ENCODE data around the gene MRPL20. TPM values are rescaled to one million over a fixed set of nuclear protein-coding genes. Genes with fewer than 3 reads are reported as not detected.
"Not testable (repeated sequence)": the region's sequence is repeated elsewhere in the genome, so short reads cannot be mapped to it uniquely, and the experiment has no call there.

MRPL20 gene
- total RNA-seq, 2 experiments from 2014 or later, result 181 to 182 TPM

DNA sequence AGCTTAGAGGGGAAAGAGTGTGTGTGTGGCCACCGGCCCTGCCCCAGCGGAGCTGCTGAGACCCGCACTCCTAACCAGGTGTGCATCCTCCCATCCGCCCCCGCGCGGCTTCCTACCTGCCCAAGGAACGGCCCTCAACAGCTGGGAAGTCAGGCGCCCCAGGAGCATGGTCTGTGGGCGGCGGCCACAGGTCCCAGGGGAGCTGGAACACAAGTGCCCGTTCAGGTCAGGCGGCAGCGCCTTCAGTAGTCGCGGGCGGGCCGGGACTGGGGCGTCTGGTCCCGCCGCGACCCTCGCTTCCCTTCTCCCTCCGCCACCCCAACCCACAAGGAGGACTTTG, 32.5 kb downstream of the MRPL20 start:
- Mint-ChIP-seq H3K27ac (peak overlapping the region; percentile 66), H3K4me3 (peak overlapping the region; percentile 89), H3K9me3 (no peaks in the 10 kb centered on the region), H3K4me1 (peaks cover 21% of the 10 kb centered on the region), H3K36me3 (peaks cover 6% of the 10 kb centered on the region), H3K27me3 (no peaks in the 10 kb centered on the region)
- no peak for DNase-seq

DNA sequence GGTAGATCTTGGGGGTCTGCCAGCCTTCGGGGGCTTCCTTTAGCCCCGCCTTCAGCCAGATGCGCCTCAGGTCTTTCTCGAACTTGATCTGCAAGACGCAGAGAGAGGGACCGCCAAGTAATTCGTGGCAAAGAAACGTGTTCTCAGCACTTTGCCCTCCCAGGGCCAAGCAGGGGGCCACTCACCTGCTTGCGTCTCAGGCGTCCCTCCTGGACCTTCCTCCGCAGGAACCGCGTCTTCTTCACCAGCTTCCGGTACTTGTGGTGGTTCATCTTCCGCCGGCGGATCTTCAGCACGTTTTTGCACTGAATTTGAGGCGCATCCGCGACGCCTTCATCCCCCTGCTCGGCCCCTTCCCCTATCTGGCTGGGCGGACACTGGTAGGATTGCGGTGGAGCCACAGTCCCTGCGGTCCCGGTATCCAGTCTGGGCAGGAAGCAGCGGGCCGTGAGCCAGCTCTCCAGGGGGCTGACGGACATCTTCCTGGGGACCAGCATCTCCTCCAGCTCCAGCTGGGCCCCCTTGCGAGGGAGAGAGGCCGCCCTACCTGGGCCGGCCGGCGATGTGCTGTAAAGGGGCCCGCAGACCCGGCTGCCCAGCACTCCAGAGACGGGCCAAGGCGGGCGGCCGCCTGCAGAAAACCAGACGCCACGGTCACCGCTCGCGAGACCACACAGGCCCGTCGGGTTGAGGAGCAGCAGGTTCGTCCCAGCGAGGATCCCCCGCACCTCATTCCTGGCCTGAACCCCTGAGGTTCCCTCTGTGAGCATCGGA, 33.1 kb downstream of the MRPL20 start:
- Mint-ChIP-seq H3K4me1 (peaks cover 21% of the 10 kb centered on the region), H3K4me3 (peak overlapping the region; percentile 89), H3K27ac (peak overlapping the region; percentile 66), H3K9me3 (no peaks in the 10 kb centered on the region), H3K27me3 (no peaks in the 10 kb centered on the region), H3K36me3 (peaks cover 6% of the 10 kb centered on the region)
- DNase-seq, result no peak

DNA sequence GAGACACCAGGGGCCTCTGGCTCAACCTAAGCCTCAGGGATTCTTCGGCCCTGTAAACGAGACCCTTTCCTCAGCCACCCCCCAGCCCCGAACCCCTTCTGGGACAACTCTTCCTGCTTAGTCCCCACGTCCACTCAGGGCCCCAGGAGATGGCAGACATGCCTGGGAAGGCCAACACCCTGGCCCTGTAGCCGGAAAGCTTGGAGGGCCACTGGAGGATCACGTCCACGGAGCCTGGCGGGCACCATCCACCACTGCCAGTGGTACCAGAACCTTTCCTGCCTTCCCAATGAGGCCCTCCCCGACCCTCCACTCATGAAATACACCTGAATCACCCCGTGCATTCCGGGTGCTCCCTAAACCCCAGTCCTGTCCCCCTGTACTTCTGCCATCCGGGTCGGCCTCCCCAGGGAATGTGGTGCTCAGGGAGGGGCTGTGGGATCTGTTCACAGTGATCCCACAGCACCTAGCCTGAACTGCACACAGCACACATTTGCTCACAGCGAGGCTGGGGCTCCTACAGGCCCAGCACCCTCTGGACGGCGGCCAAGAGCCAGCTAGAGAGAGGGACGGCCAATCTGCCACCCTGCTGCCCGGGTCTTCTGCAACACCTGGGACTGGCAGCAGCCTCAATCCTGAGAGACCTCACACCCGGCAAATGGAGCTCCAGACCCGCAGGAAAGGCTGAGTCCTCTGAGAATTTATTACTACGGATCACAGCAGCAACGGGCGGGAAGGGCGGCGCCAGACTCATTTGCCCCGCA, 33.9 kb downstream of the MRPL20 start:
- Mint-ChIP-seq H3K36me3 (peaks cover 6% of the 10 kb centered on the region), H3K9me3 (no peaks in the 10 kb centered on the region), H3K27ac (peak overlapping the region; percentile 12), H3K4me1 (peaks cover 21% of the 10 kb centered on the region), H3K4me3 (peak overlapping the region; percentile 89), H3K27me3 (no peaks in the 10 kb centered on the region)
- no peak for DNase-seq

DNA sequence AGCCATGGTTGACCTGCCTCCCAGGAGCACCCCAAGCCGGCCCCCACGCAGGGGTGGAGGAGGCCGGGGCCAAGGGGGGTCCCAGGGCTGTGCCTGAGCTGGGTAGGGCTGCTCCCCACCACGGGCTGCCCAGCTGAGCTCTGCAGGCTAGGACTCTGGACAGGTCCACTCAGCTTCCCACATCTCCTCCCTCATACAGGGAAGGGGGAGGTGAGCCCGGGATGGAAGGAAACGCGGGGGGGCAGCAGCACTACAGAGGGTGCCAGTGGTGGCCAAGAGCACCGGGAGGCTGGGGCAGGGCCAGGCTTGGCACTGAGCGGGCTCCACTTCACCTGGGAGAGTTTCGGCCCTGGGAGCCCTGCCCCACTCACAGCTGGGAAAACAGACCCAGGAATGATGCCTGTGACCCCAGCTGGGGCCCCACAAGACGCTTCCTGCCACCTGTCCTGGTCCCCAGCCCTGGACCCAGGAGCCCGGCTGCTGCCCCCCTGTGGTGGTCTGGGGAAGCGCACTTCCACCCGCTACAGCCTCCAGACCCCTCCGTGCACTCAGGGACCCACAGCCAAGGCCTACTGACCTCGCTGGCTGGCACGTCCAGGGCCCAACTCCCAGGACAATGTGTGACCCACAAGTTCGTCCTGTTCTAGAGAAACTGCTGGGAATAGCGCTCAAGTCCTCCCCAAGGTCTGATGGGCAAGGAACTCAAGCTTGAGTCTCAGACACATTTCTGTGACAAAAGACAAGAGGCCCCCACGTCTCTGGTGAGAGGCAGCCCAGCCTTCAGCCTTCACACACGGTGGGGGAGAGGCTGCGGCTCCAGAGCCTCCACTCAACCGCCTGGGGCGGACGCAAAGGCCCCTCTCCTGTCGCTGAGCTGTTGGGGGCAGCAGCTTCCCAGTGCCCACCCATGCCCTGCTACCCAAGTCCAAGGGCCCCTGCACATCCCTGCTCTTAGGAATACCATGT, 35.1 kb downstream of the MRPL20 start:
- peaks cover 6% of the 10 kb centered on the region for H3K36me3 Mint-ChIP-seq
- peaks cover 21% of the 10 kb centered on the region for H3K4me1 Mint-ChIP-seq
- H3K4me3 Mint-ChIP-seq, result no peak overlapping the region
- no peaks in the 10 kb centered on the region for H3K27me3 Mint-ChIP-seq
- peak; percentile 81 for DNase-seq
- H3K27ac Mint-ChIP-seq, result peak overlapping the region; percentile 42
- no peaks in the 10 kb centered on the region for H3K9me3 Mint-ChIP-seq

DNA sequence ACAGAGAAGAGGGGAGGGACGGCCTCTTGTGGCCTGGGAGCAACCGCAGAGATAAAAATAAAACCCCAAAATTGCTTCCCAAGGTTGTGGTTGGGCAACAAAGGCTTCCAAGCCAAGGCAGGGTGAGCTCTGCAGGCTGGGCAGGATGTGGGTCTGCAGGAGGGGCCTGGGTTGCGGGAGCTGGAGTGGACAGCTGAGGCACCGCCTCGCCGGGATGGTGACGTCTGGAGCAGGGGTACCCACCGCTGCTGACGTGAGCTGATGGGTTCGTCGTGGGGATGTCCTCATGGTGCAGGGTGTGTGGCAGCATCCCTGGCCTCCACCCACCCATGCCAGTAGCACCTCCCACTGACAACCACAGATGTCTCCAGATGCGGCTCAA, 35.7 kb downstream of the MRPL20 start:
- Mint-ChIP-seq H3K36me3 (peaks cover 4% of the 10 kb centered on the region), H3K4me3 (peak overlapping the region; percentile 9), H3K27me3 (no peaks in the 10 kb centered on the region), H3K9me3 (no peaks in the 10 kb centered on the region), H3K27ac (no peak overlapping the region), H3K4me1 (peaks cover 18% of the 10 kb centered on the region)
- peak; percentile 46 for DNase-seq

DNA sequence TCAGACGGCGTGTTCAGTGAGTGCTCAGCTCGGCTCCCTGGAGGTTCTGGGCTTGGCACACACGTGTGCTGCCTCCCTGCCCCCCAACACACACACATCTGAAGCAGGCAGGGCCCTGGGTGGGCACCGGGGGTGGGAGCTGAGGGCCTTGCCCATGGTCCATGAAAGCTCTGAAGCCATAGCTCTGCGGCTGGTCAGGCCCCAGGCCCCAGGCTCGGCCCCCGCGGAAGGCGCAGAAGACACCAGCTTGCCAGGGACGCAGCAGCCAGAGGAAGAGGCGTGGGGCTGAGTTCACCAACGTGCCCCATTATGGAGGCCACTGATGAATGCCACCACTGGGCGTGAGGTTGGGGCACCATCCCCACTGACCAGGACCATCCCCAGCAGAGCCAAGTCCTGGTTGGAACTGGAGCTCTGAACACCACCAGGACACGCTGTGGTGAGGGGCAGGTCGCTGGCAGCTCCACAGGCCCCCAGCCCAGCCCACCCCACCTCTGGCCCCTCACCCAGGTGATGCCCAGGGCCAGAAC, 36.3 kb downstream of the MRPL20 start:
- H3K27ac Mint-ChIP-seq, result no peak overlapping the region
- DNase-seq, result no peak
- H3K36me3 Mint-ChIP-seq, result peaks cover 4% of the 10 kb centered on the region
- no peaks in the 10 kb centered on the region for H3K9me3 Mint-ChIP-seq
- no peaks in the 10 kb centered on the region for H3K27me3 Mint-ChIP-seq
- no peak overlapping the region for H3K4me3 Mint-ChIP-seq
- peaks cover 16% of the 10 kb centered on the region for H3K4me1 Mint-ChIP-seq

DNA sequence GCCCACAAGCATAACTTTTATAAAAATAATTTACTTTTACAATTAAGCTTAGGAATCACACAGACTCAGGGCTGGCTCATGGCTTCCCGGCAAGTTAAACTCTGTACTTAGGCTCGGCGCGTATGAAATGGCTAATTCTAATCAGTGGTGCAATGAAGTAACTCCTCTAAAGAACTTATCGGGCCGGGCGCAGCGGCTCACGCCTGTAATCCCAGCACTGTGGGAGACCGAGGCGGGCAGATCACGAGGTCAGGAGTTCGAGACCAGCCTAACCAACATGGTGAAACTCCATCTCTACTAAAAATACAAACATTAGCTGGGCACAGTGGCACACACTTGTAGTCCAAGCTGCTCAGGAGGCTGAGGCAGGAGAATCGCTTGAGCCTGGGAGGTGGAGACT, 37.0 kb downstream of the MRPL20 start:
- not testable (repeated sequence) for H3K9me3 Mint-ChIP-seq, H3K27me3 Mint-ChIP-seq, H3K4me3 Mint-ChIP-seq, H3K36me3 Mint-ChIP-seq, DNase-seq, H3K27ac Mint-ChIP-seq
- peaks cover 16% of the 10 kb centered on the region for H3K4me1 Mint-ChIP-seq

DNA sequence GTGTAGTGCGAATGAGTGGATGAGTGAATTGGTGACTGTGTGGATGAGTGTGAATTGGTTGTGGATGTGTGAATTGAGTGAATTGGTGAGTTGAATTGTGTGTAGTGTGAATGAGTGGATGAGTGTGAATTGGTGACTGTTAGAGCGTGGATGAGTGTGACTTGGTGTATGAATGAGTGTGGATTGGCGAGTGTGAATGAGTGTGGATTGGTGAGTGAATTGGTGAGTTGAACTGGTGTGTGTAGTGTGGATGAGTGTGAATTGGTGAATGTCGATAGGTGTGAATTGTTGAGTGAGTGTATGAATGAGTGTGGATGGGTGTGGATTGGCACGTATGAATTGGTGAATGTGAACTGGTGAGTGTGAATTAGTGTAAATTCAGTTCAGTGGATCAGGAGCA, 39.8 kb downstream of the MRPL20 start:
- peaks cover 1% of the 10 kb centered on the region for H3K36me3 Mint-ChIP-seq
- DNase-seq, result no peak
- no peaks in the 10 kb centered on the region for H3K27me3 Mint-ChIP-seq
- H3K4me3 Mint-ChIP-seq, result no peak overlapping the region
- no peaks in the 10 kb centered on the region for H3K9me3 Mint-ChIP-seq
- no peak overlapping the region for H3K27ac Mint-ChIP-seq
- peaks cover 6% of the 10 kb centered on the region for H3K4me1 Mint-ChIP-seq

DNA sequence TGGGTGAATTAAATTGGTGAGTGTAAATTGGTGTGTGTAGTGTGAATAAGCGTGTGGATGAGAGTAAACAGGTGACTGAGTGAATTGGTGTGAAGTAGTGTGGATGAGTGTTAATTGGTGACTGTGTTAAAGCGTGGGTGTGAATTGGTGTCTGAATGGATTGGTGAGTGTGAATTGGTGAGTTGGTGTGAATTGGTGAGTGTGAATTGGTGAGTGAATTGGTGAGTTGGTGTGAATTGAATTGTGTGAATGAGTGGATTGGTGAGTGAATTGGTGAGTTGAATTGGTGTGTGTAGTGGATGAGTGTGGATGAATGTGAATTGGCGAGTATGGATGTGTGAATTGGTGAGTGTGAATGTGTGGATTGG, 40.4 kb downstream of the MRPL20 start:
- Mint-ChIP-seq H3K4me3 (no peak overlapping the region), H3K27me3 (no peaks in the 10 kb centered on the region), H3K36me3 (no peaks in the 10 kb centered on the region), H3K27ac (no peak overlapping the region), H3K9me3 (no peaks in the 10 kb centered on the region), H3K4me1 (peaks cover 4% of the 10 kb centered on the region)
- no peak for DNase-seq

DNA sequence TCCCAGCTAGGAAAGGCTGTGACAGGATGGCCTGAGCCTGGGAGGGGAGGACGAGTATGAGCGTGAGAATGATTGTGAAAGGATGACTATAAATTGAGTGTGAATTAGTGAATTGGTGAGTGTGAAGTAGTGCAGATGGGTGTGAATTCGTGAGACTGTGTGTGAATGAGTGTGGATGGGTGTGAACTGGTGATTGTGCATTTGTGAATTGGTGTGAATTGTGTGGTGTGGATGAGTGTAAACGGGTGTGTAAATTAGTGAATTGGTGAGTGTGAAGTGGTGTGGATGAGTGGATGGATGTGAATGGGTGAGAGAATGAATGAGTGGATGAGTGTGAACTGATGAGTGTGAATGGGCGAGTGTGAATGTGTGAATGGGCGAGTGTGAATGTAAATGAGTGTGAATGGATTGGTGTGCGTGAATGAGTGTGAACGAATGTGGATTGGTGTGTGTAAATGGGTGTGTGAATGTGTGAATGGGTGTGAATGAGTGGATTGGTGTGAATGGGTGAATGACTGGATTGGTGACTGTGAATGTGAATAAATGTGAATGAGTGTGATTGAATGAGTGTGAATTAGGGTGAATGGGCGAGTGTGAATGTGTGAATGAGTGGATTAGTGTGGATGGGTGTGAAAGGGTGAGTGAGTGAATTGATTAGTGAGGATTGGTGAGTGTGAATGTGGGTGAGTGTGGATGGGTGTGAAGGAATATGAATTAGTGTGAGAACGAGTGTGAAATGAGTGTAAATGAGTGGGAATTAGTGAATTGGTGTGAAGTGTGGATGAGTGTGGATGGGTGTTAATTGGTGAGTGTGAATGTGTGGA, 41.0 kb downstream of the MRPL20 start:
- DNase-seq, result no peak
- no peak overlapping the region for H3K4me3 Mint-ChIP-seq
- no peaks in the 10 kb centered on the region for H3K27me3 Mint-ChIP-seq
- no peak overlapping the region for H3K27ac Mint-ChIP-seq
- no peaks in the 10 kb centered on the region for H3K36me3 Mint-ChIP-seq
- no peaks in the 10 kb centered on the region for H3K9me3 Mint-ChIP-seq
- no peaks in the 10 kb centered on the region for H3K4me1 Mint-ChIP-seq

DNA sequence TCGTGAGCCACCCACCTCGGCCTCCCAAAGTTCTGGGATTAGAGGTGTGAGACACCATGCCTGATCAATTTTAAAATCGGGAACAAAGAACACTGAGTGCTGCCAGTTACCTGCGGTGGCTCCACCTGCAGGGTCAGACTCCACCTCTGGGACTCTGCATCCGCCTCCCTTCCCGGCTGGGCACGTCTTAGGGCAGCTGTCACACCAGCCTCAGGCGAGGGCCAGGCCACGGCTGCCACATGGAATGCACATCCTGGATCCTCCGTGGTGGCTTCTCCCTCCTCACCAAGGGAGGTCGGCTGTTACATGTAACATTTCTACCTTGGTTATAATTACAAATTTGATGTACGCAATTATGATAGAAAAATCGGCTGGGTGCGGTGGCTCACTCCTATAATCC, 42.8 kb downstream of the MRPL20 start:
- H3K27me3 Mint-ChIP-seq, result no peaks in the 10 kb centered on the region
- H3K27ac Mint-ChIP-seq, result no peak overlapping the region
- DNase-seq, result no peak
- H3K4me1 Mint-ChIP-seq, result peaks cover 4% of the 10 kb centered on the region
- H3K36me3 Mint-ChIP-seq, result no peaks in the 10 kb centered on the region
- H3K9me3 Mint-ChIP-seq, result no peaks in the 10 kb centered on the region
- H3K4me3 Mint-ChIP-seq, result no peak overlapping the region

DNA sequence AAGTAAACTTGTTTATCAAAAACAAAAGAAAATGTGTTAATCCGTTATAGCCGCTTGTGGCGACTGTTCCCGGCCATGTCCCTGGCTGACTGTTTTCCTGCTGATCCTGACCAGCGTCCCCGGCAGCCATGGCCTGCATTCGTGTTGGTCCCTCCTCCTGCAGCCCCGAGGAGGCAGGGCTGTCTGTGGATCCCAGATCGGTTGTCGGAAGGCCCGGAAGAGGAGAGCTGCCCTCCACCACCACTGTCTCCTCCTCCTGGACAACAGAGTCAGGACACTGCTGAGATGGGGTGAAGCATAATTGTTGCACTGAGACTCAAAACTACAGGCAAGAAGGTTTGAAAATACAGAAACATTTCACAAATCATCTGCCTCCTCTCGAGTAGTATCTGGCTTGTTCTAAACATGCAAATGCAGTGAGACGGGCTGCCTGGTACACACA, 45.1 kb downstream of the MRPL20 start:
- Mint-ChIP-seq H3K27me3 (no peaks in the 10 kb centered on the region), H3K36me3 (no peaks in the 10 kb centered on the region), H3K27ac (no peak overlapping the region), H3K9me3 (no peaks in the 10 kb centered on the region), H3K4me1 (peaks cover 14% of the 10 kb centered on the region), H3K4me3 (no peak overlapping the region)
- DNase-seq, result no peak

DNA sequence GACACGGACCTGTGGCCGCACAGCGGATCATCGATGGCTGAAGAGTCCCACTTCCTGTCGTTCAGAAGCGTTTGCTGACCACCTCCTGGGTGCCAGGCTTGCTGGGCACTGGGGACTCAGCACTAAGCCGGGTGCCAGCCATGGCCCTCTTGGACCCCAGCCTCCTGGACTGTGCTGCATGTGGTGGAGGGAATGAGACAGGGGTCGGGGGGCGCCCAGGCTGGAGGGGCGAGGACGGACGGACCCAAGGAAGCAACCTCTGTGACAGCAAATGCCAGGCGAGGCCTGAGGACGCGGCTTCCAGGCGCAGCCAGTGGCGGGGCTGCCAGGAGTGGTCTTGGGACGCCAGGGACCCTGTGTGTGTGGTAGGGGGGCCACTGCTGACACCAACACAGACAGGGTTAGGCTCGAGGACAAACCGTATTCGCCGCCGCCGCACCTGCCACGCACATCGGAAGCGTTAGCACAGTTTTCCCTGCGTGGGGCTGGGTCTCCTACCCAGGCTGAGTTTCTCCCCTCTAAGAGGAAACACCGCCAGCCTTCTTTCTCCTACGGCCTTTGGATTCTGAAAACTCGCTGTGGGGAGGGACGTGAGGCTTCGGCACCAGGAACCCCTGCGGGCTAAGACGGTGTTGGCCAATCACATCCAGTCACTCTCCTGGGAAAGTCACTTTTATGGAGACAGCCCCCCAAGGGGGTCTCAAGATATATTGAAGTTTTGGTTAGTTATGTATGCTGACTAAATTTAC, 45.7 kb downstream of the MRPL20 start:
- Mint-ChIP-seq H3K27ac (no peak overlapping the region), H3K27me3 (no peaks in the 10 kb centered on the region), H3K4me1 (peaks cover 14% of the 10 kb centered on the region), H3K4me3 (no peak overlapping the region), H3K9me3 (no peaks in the 10 kb centered on the region), H3K36me3 (no peaks in the 10 kb centered on the region)
- no peak for DNase-seq
